ENCODE data around the gene OR51F2.

OR51F2 gene

DNA sequence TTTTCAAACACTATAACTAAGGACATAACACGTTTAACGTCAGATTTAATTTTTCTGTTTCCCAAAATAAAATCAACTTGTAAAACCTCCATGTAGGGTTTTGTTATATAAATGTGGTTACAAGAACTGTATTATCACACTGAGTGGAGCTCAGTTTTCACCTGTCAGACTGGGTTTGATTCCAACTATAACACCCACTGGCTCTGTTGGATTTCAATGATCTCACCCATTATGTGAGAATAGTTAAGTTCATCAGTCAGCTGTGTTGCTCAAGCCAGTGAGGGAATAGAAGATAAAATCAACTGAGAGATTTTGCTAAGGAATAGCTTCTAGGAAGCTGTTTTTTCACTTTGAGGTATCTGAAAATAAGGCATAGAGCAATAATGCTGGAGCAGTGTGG lies 11.9 kb upstream of the OR51F2 start:
- no peaks in the 10 kb centered on the region for H3K9me3 ChIP-seq (ENCODE audit: insufficient read depth, low read length)
- no peak for DNase-seq (ENCODE audit: low read depth, low spot score)
- TF ChIP-seq YY1 (IDR thresholded peaks at IDR 0.05; ENCODE audit: insufficient read depth, insufficient read length) (no peak), ZNF274 (IDR thresholded peaks at IDR 0.05; ENCODE audit: low read depth, low read length) (no peak), SUZ12 (IDR thresholded peaks at IDR 0.05; ENCODE audit: extremely low read depth, insufficient read depth, insufficient read length) (no peak)
- H3K4me1 ChIP-seq (ENCODE audit: insufficient read depth, insufficient read length) = no peaks in the 10 kb centered on the region
- H3K36me3 ChIP-seq (ENCODE audit: insufficient read depth, insufficient read length, low read length) = no peaks in the 10 kb centered on the region
- H3K4me3 ChIP-seq (ENCODE audit: insufficient read length, low read depth) = no peak overlapping the region
- no peaks in the 10 kb centered on the region for H3K27me3 ChIP-seq (ENCODE audit: insufficient read depth, insufficient read length)
- H3K9ac ChIP-seq (ENCODE audit: insufficient read length, low read depth) = no peak overlapping the region

DNA sequence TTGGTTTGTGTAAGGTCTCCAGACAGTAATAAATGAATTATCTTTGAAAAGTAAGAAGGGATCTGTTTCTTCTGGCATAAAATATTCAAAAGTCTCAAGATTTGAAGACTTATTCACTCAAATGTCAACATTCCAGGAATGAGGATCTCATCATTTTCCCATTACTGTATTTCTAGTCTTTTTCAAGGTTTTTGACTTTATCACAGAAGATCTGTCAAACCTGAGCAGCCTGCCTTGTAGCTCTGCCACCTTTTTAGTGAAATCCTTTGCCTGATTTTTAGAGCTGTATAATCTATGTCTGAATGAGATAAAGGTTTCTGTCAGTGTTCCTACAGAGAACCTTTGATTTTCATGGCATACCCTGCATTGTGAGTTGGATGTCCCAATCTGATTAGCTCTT lies 4.0 kb downstream of the OR51F2 start:
- Histone ChIP-seq H3K9me3 (ENCODE audit: insufficient read depth, low read length) (no peaks in the 10 kb centered on the region), H3K9ac (ENCODE audit: insufficient read length, low read depth) (no peak overlapping the region), H3K4me1 (ENCODE audit: insufficient read depth, insufficient read length) (no peaks in the 10 kb centered on the region), H3K36me3 (ENCODE audit: insufficient read depth, insufficient read length, low read length) (no peaks in the 10 kb centered on the region), H3K27me3 (ENCODE audit: insufficient read depth, insufficient read length) (no peaks in the 10 kb centered on the region), H3K4me3 (ENCODE audit: insufficient read length, low read depth) (no peak overlapping the region)
- DNase-seq (ENCODE audit: low read depth, low spot score) = no peak
- TF ChIP-seq SUZ12 (IDR thresholded peaks at IDR 0.05; ENCODE audit: extremely low read depth, insufficient read depth, insufficient read length) = no peak
- TF ChIP-seq ZNF274 (IDR thresholded peaks at IDR 0.05; ENCODE audit: low read depth, low read length) = no peak
- TF ChIP-seq YY1 (IDR thresholded peaks at IDR 0.05; ENCODE audit: insufficient read depth, insufficient read length) = no peak

DNA sequence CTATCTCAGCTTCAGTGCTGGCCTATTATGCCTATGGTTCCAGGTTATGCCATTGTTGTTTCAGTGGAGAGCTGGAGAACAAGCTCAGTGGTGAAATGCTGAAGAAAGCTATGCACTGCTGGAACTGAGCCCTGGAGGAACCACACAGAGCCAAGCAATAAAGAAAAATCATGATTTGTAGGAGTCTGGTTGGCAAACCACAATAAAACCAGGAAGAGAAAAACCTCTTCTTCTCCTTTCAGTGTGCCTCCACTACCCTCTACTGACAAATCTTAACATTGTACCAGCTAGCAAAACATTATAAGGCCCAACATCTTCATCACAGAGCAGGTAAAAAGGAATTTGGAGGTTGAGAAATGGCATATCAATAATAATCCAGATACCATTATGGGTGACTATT lies 5.3 kb downstream of the OR51F2 start:
- Histone ChIP-seq H3K9ac (ENCODE audit: insufficient read length, low read depth) (no peak overlapping the region), H3K36me3 (ENCODE audit: insufficient read depth, insufficient read length, low read length) (no peaks in the 10 kb centered on the region), H3K4me1 (ENCODE audit: insufficient read depth, insufficient read length) (no peaks in the 10 kb centered on the region), H3K4me3 (ENCODE audit: insufficient read length, low read depth) (no peak overlapping the region), H3K27me3 (ENCODE audit: insufficient read depth, insufficient read length) (no peaks in the 10 kb centered on the region), H3K9me3 (ENCODE audit: insufficient read depth, low read length) (no peaks in the 10 kb centered on the region)
- DNase-seq (ENCODE audit: low read depth, low spot score) = no peak
- TF ChIP-seq ZNF274 (IDR thresholded peaks at IDR 0.05; ENCODE audit: low read depth, low read length) (no peak), YY1 (IDR thresholded peaks at IDR 0.05; ENCODE audit: insufficient read depth, insufficient read length) (no peak), SUZ12 (IDR thresholded peaks at IDR 0.05; ENCODE audit: extremely low read depth, insufficient read depth, insufficient read length) (no peak)

DNA sequence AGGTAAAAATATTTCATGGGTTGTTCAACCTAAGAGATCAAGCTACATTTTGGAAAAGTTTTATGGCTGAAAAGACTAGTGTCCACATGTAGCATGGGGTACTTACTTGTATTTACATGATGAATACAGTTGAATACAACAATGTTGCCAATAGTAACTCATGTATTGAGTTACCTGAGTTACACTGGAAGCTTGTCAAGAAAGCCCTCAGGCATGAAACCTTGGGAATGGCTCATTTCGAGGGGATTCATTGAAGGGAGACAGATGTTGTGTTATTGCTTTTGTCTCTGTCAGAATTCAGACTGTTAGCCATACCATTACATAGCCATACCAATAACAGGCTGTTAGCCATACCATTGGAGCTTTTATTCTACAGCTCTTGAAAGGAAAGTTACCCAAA lies 9.2 kb downstream of the OR51F2 start:
- no peak for DNase-seq (ENCODE audit: low read depth, low spot score)

DNA sequence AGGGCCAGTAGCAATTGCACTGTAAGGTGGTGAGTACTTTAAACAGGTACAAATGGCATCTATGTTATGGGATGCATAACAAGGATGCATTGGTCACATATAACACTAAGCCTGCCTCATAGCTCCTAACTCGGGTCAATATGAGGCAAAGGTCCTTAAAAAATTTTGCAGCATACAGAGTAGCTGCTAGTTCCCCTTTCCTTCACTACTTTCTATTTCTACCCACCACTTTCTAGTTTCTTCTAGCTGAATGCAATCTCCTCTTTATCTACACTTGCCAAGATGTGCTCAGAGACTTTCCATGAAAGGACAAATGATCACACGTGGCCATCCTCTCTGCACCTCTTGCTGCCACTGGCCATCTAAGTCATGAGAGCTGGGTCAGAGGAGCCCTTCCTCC lies 9.8 kb downstream of the OR51F2 start:
- Histone ChIP-seq H3K4me1 (ENCODE audit: insufficient read depth, insufficient read length) (no peaks in the 10 kb centered on the region), H3K9me3 (ENCODE audit: insufficient read depth, low read length) (no peaks in the 10 kb centered on the region), H3K36me3 (ENCODE audit: insufficient read depth, insufficient read length, low read length) (no peaks in the 10 kb centered on the region), H3K9ac (ENCODE audit: insufficient read length, low read depth) (no peak overlapping the region), H3K27me3 (ENCODE audit: insufficient read depth, insufficient read length) (no peaks in the 10 kb centered on the region), H3K4me3 (ENCODE audit: insufficient read length, low read depth) (no peak overlapping the region)
- DNase-seq (ENCODE audit: low read depth, low spot score) = no peak
- TF ChIP-seq SUZ12 (IDR thresholded peaks at IDR 0.05; ENCODE audit: extremely low read depth, insufficient read depth, insufficient read length) (no peak), ZNF274 (IDR thresholded peaks at IDR 0.05; ENCODE audit: low read depth, low read length) (no peak), YY1 (IDR thresholded peaks at IDR 0.05; ENCODE audit: insufficient read depth, insufficient read length) (no peak)

More for the DNA sequence above, 9.2 kb downstream of the OR51F2 start:
- Histone ChIP-seq H3K4me3 (ENCODE audit: insufficient read length, low read depth) (no peak overlapping the region), H3K4me1 (ENCODE audit: insufficient read depth, insufficient read length) (no peaks in the 10 kb centered on the region), H3K9me3 (ENCODE audit: insufficient read depth, low read length) (no peaks in the 10 kb centered on the region), H3K27me3 (ENCODE audit: insufficient read depth, insufficient read length) (no peaks in the 10 kb centered on the region), H3K9ac (ENCODE audit: insufficient read length, low read depth) (no peak overlapping the region), H3K36me3 (ENCODE audit: insufficient read depth, insufficient read length, low read length) (no peaks in the 10 kb centered on the region)
- TF ChIP-seq YY1 (IDR thresholded peaks at IDR 0.05; ENCODE audit: insufficient read depth, insufficient read length) = no peak
- TF ChIP-seq SUZ12 (IDR thresholded peaks at IDR 0.05; ENCODE audit: extremely low read depth, insufficient read depth, insufficient read length) = no peak
- TF ChIP-seq ZNF274 (IDR thresholded peaks at IDR 0.05; ENCODE audit: low read depth, low read length) = no peak

DNA sequence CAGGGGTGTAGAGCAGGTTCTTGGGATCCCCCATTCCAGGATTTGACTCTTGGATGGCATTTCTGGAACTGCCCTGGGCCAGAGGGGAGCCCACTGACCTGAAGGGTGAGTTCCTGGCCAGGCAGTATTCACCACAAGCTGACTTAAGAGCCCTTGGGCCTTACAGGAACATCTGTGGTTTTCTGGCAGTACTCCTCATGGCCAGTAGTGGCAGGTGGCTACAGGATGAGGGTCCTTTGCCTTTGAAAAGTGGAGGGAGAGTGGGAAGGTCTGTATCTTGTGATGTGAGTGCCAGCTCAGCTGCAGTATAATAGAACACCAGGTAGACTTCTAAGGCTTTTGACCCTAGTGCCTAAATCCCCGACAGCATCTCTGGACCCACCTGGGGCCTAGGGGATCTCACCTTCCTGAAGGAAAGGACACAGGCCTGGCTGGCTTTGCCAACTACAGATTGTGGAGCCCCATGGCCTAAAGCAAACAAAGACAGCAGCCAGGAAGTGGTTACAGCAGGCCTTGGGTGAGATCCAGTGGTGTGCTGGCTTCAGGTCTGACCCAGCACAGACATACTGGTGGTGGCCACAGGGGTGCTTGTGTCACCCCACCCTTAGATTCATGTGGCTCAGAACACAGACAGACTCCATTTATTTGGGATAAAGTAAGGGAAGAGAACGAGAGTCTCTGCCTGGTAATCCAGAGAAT lies 18.9 kb downstream of the OR51F2 start:
- DNase-seq (ENCODE audit: low read depth, low spot score) = no peak
- no peak overlapping the region for H3K9ac ChIP-seq (ENCODE audit: insufficient read length, low read depth)
- no peaks in the 10 kb centered on the region for H3K36me3 ChIP-seq (ENCODE audit: insufficient read depth, insufficient read length, low read length)
- H3K4me3 ChIP-seq (ENCODE audit: insufficient read length, low read depth) = no peak overlapping the region
- no peaks in the 10 kb centered on the region for H3K27me3 ChIP-seq (ENCODE audit: insufficient read depth, insufficient read length)
- peaks cover 13% of the 10 kb centered on the region; the same call in 1 of the 2 replicates for H3K9me3 ChIP-seq (ENCODE audit: insufficient read depth, low read length)
- no peaks in the 10 kb centered on the region for H3K4me1 ChIP-seq (ENCODE audit: insufficient read depth, insufficient read length)
- TF ChIP-seq ZNF274 (IDR thresholded peaks at IDR 0.05; ENCODE audit: low read depth, low read length) = no peak
- no peak for TF ChIP-seq YY1 (IDR thresholded peaks at IDR 0.05; ENCODE audit: insufficient read depth, insufficient read length)
- no peak for TF ChIP-seq SUZ12 (IDR thresholded peaks at IDR 0.05; ENCODE audit: extremely low read depth, insufficient read depth, insufficient read length)

DNA sequence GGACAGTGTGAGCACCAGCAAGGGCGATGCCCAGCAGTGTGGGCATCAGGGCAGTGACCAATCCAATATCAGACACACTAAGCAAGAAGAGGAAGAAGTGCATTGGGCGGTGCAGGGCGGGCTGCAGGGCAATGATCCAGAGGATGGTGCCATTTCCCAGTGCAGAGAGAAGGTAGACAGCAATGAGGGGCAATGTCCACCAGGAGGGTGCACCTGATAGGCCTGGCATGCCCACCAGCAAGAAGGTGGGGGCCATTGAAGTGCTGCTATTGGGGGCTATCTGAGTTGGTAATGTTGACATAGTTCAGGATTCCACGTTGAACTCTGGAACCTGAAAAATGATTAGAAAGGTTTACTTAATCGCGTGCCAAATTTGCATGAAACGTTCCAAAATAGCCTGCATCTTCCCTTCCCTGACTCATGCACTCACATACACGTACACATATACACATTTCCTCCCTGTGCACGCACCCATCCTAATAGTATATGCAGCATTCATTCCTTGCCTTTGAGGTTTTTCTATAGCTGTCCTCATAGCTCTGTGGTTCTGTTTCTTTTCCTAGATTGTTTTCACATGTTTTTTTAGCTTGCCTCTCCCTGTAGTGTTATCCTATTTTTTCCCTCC lies 27.9 kb downstream of the OR51F2 start, which contains the start of gene OR51S1:
Gene OR51S1 (minus strand): TSS at position 301 of the 625 bp plus-strand sequence. CDS start 0 bp downstream, at position 301.
- Histone ChIP-seq H3K36me3 (ENCODE audit: insufficient read depth, insufficient read length, low read length) (no peaks in the 10 kb centered on the region), H3K27me3 (ENCODE audit: insufficient read depth, insufficient read length) (no peaks in the 10 kb centered on the region), H3K4me3 (ENCODE audit: insufficient read length, low read depth) (no peak within 1 kb of the TSS), H3K9me3 (ENCODE audit: insufficient read depth, low read length) (no peaks in the 10 kb centered on the region), H3K9ac (ENCODE audit: insufficient read length, low read depth) (no peak within 1 kb of the TSS), H3K4me1 (ENCODE audit: insufficient read depth, insufficient read length) (no peaks in the 10 kb centered on the region)
- no peak for DNase-seq (ENCODE audit: low read depth, low spot score)
- TF ChIP-seq SUZ12 (IDR thresholded peaks at IDR 0.05; ENCODE audit: extremely low read depth, insufficient read depth, insufficient read length) = no peak
- no peak for TF ChIP-seq YY1 (IDR thresholded peaks at IDR 0.05; ENCODE audit: insufficient read depth, insufficient read length)
- no peak for TF ChIP-seq ZNF274 (IDR thresholded peaks at IDR 0.05; ENCODE audit: low read depth, low read length)
